Right cardiac atrium (tissue), 5 donors: Measurements from ENCODE around the gene RNF212. TPM values are rescaled to one million over a fixed set of nuclear protein-coding genes. Genes with fewer than 3 reads are reported as not detected.
"Not testable (repeated sequence)": the region's sequence is repeated elsewhere in the genome, so short reads cannot be mapped to it uniquely, and the experiment has no call there.

Experiments used
- ATAC-seq, 2 donors: fragments of 200-7000 bp; cut with Tn5 transposase; one replicate each; pipeline versions ENCODE4 v1.8.0 to v1.9.1; 2020; ENCODE audit warnings: moderate library complexity in 2 of 2, mild to moderate bottlenecking in 1 of 2
- DNase-seq, 3 donors: peaks; one replicate each; pipeline ENCODE4 v3.0.0-alpha.2; 2020
- H3K27ac ChIP-seq: one replicate; pipeline ENCODE4 v1.5.1; 2013; ENCODE audit warnings: mild to moderate bottlenecking, low read length, control low read depth, moderate library complexity
- H3K27me3 ChIP-seq: one replicate; pipeline ENCODE4 v1.6.1; 2013; ENCODE audit not compliant: control insufficient read depth, insufficient read depth
- H3K4me1 ChIP-seq: one replicate; pipeline ENCODE4 v1.6.1; 2013; ENCODE audit warnings: low read length; ENCODE audit not compliant: control insufficient read depth, insufficient read depth
- H3K4me3 ChIP-seq: one replicate; pipeline ENCODE4 v1.5.1; 2013; ENCODE audit warnings: low read length, control low read depth
- H3K9me3 ChIP-seq: one replicate; pipeline ENCODE4 v1.6.1; 2013; ENCODE audit warnings: low read length; ENCODE audit not compliant: control insufficient read depth
- WGBS: extraction: QIAGEN DNeasy Blood & Tissue Kit; methylation state at CpG from one replicate; pipeline ENCODE4 v1.1.7; 2013; 5-methylcytosine and 5-hydroxymethylcytosine counted together
- intact Hi-C, 4 donors: fragments of 100-400 bp; cut with DNase I; formaldehyde crosslinking; loops; one replicate each; pipeline versions ENCODE4 v1.11.0 to v1.14.0; 2022 to 2023
- polyA plus RNA-seq: library from polyadenylated mRNA; stranded (reverse); fragments of 200-250 nt; gene quantifications from one replicate; pipeline ENCODE4 v1.2.3, GENCODE V29; 2013
- total RNA-seq, 4 donors: library from RNA; stranded (reverse); fragmentation: NEBNext Ultra II Directional; extraction: Animal tissue kit (Norgen Biotek cat#: 25700); gene quantifications; one replicate each; pipeline ENCODE4 v1.2.1, GENCODE V29; 2021
- donor health status: healthy with polysubstance abuse.
- donor health status: DM: no; HTN: yes; CAD: no.
- donor health status: DM: no; HTN: no; CAD: no.
- donor health status: DM: no; HTN: yes; CAD: no; lungs with severe emphysema.
- donor health status: DM: yes; HTN: yes; CAD: no.

RNF212 gene
- total and polyA plus RNA-seq, 5 donors = 0.59 to 2.4 (median 1.6) TPM

GRCh38 chr4:1060621-1061020 is 52.7 kb downstream of the RNF212 start:
- intact Hi-C loops = no loop called here
- Histone ChIP-seq H3K9me3 (no peaks in the 10 kb centered on the region), H3K27me3 (no peaks in the 10 kb centered on the region), H3K4me1 (no peaks in the 10 kb centered on the region), H3K27ac (no peak overlapping the region), H3K4me3 (no peak overlapping the region)
- DNase-seq (no peak), ATAC-seq (no peak)
- WGBS = 92% methylated on average over 9 of the region's 9 CpGs

- 53% methylated on average over 10 of the region's 10 CpGs for WGBS
- ATAC-seq = no peak
- H3K27ac ChIP-seq = no peak overlapping the region
- H3K9me3 ChIP-seq = no peaks in the 10 kb centered on the region
- no peak for DNase-seq
- no peaks in the 10 kb centered on the region for H3K4me1 ChIP-seq
- no peak overlapping the region for H3K4me3 ChIP-seq
- intact Hi-C loops = no loop called here
- H3K27me3 ChIP-seq = no peaks in the 10 kb centered on the region
Observed at GRCh38 chr4:1060121-1060520, 53.2 kb downstream of the RNF212 start.

DNA sequence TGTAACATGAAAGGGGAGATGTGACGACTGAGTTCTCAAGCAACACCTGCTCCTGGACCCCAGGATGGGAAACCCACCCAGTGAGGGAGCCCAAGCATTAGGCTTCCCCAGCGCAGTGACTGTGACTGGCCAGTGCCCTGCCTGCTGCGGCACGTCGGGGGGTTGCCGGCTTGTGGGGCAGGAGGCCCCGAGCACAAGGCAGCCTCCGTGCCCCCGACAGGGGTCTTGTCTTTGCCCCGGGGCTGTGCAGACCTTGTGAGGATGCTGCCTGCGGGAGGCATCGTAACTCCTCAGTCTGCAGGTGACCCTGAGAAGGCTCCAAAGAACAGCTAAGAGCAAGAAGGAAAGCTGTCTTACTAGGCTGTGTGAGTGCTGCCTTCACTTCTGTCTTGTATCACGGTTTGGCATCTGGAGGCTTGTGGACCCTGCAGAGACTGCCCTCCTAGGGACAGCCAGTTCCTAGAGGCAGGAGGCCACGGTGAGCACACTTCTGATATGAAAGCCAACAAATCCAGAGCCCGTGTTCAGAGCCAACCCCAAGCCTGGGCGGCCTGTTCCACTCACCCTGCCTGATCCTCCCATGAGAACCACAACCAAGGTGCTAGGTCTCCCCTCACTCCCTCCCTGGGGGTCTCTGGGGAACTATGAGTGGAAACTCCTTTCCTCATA is 54.2 kb downstream of the RNF212 start:
- no peak overlapping the region for H3K4me3 ChIP-seq
- 70% methylated on average over 16 of the region's 16 CpGs for WGBS
- intact Hi-C loops = no loop called here
- H3K27ac ChIP-seq = no peak overlapping the region
- ATAC-seq (no peak), DNase-seq (no peak)
- H3K27me3 ChIP-seq = no peaks in the 10 kb centered on the region
- no peaks in the 10 kb centered on the region for H3K9me3 ChIP-seq
- no peaks in the 10 kb centered on the region for H3K4me1 ChIP-seq

DNA sequence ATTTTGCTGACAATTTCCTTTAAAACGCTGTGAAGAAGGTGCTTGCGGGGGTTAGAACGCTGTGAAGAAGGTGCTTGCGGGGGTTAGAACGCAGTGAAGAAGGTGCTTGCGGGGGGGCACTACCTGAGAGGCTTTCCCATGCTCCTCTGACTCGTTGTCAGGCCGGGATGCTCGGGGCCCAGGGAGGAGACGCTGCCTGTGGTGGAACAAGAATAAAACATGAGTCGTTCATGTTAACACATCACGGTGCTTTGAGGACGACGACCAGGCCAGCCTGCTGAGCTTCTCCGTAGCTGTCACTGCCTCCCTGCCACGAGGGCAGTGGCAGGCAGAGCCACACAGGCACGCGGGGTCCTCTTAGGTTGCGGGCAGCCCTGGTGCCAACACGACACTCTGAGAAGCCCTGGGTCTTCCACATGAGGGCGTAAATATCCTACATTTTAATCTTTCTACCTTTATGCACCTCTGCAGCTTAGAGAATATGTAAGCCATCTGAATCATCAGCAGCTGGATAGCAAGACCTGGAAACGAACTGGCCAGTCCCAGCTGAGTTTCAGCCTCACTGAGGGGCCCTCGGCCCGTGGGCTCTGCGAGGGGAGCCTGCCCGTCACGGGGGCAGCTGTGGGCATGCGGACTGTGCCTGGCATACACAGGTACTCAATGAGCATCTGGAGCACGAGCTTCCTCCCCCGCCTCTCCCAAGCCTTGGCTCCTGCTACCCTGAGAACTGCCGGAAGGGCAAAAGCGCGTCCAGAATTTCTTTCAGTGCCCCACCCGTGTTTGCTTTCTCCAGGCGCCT is 55.0 kb downstream of the RNF212 start:
- no peaks in the 10 kb centered on the region for H3K27me3 ChIP-seq
- no peaks in the 10 kb centered on the region for H3K4me1 ChIP-seq
- H3K9me3 ChIP-seq = no peaks in the 10 kb centered on the region
- peak in 1 of 2 donors; percentile 52 for ATAC-seq
- intact Hi-C loops = no loop called here
- 52% methylated on average over 35 of the region's 35 CpGs for WGBS
- DNase-seq = no peak
- H3K4me3 ChIP-seq = no peak overlapping the region
- H3K27ac ChIP-seq = no peak overlapping the region

- Histone ChIP-seq H3K27ac (no peak overlapping the region), H3K4me3 (no peak overlapping the region), H3K27me3 (no peaks in the 10 kb centered on the region), H3K4me1 (no peaks in the 10 kb centered on the region), H3K9me3 (no peaks in the 10 kb centered on the region)
- WGBS = 83% methylated on average over 7 of the region's 7 CpGs
- DNase-seq (no peak), ATAC-seq (no peak)
- intact Hi-C loops = no loop called here
Observed at GRCh38 chr4:1057403-1057745, 56.0 kb downstream of the RNF212 start.

DNA sequence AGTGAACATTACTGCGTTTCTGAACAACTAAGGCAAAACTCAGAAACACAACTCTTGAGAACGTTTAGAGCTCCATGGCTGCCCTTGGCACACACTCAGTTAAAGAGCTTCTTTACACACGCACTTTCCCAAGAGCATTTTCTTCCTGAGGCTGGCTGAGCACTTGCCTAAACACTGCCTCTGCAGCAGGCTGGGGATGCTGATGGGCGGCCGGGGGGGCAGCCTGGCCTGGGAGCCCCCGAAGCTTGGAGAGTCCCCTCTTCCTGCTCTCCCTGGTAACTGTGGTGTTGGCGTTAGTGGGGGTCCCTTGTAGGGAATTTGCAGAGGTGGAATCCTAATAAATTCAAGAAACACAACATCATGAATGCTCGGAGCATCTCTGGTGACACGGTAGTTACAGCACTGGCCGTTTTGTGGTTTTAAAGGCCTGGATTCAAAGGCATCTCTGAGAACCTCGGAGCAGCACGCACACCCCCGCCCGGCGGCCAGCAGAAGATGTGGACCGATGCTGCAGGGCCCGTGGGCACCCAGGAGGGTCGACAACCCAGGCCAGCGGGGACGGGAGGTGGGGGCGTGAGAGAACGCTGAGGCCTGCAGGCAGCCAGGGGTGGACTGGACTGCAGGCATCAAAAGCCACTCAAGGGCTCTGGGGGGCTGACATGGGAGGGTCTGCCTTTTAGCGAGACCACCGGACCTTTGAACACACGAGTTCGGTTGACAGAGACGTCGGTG is 56.5 kb downstream of the RNF212 start:
- Histone ChIP-seq H3K4me3 (no peak overlapping the region), H3K27ac (no peak overlapping the region), H3K9me3 (no peaks in the 10 kb centered on the region), H3K27me3 (no peaks in the 10 kb centered on the region), H3K4me1 (no peaks in the 10 kb centered on the region)
- intact Hi-C loops = no loop called here
- 82% methylated on average over 28 of the region's 28 CpGs for WGBS
- no peak for ATAC-seq
- no peak for DNase-seq

DNA sequence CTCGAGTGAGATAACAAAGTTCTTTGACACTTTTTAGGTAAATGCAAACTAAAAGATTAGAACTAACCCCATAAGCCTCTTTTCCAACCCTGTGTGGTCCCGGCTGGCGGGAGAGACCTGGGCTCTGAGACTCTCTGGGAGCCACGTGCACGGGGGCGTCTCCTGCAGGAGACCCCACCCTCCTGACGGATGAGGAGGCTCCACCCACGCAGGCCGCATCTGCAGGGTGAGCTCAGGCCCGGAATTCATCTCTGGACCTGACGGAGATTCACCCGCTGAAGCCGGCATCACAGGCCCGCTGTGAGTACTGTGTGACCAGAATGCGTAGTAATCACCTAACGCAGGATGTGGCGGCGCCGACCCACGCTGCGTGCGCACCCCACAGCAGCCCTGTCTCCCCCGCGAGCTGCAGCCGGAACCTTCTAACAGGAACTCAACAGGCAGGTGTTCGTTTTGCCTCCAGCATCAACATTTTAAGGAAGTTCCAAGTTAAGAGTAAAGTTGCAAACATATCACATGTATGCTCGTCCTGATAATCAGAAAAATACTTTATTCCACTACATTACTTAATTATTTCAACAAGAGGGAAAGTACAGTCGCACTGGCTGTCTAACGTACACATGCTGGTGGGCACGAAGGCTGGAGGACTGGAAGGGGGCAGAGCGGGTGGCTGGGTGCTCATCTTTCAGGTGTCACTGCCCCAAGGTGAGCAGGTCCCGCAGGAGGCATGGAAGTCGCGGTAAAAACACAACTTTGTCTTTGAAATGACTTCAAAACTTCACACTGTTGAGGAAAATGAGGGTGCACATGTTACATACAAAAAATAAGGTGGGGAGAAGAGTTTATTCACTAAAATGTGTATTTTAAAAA is 57.4 kb downstream of the RNF212 start:
- WGBS = 43% methylated on average over 34 of the region's 34 CpGs
- H3K9me3 ChIP-seq = no peaks in the 10 kb centered on the region
- intact Hi-C loops = no loop called here
- H3K4me1 ChIP-seq = no peaks in the 10 kb centered on the region
- no peaks in the 10 kb centered on the region for H3K27me3 ChIP-seq
- H3K27ac ChIP-seq = no peak overlapping the region
- peak overlapping the region; percentile 27 for H3K4me3 ChIP-seq
- ATAC-seq (peak; percentile 42 to 52), DNase-seq (peak in 2 of 3 donors; percentile 68 to 74)

DNA sequence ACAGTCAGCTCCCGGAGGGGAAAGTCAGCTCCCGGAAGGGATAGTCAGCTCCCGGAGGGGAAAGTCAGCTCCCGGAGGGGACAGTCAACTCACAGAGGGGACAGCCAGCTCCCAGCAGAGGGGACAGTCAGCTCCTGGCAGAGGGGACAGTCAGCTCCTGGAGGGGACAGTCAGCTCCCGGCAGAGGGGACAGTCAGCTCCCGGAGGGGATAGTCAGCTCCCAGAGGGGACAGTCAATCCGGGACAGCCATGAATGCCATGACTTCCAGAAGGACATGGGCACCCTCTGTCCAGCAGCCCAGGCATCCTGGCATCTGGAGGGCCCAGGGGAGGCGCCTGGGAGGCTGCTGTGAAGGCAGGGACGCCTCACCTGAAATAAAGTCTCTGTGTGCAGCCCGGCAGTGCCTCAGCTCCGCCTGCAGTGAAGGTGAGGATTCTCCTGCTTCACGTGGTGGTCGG is 58.1 kb downstream of the RNF212 start:
- 31% methylated on average over 13 of the region's 13 CpGs for WGBS
- H3K4me3 ChIP-seq = peak overlapping the region; percentile 27
- DNase-seq, ATAC-seq, H3K27me3 ChIP-seq, H3K27ac ChIP-seq, H3K9me3 ChIP-seq, H3K4me1 ChIP-seq, intact Hi-C loops: not testable (repeated sequence)

- intact Hi-C loops, DNase-seq, H3K9me3 ChIP-seq, ATAC-seq, H3K27ac ChIP-seq, H3K27me3 ChIP-seq, H3K4me1 ChIP-seq, H3K4me3 ChIP-seq: not testable (repeated sequence)
- WGBS = 42% methylated on average over 8 of the region's 11 CpGs
Observed at GRCh38 chr4:1054696-1055242, 58.6 kb downstream of the RNF212 start.

- H3K4me1 ChIP-seq, ATAC-seq, DNase-seq, H3K4me3 ChIP-seq, H3K27ac ChIP-seq, H3K27me3 ChIP-seq, intact Hi-C loops, H3K9me3 ChIP-seq: not testable (repeated sequence)
- WGBS = 68% methylated on average over 7 of the region's 7 CpGs
Observed at GRCh38 chr4:1053891-1054290, 59.5 kb downstream of the RNF212 start.
